Upper lobe of left lung (tissue), 4 donors: Measurements from ENCODE around the gene OR1J1.

Experiments
- EP300 ChIP-seq, 4 donors: sonication (generic); formaldehyde crosslinking; IDR thresholded peaks; one replicate each; pipeline ENCODE4 v1.5.1; 2017; ENCODE audit warnings: antibody characterized with exemption in 4 of 4, control low read depth in 2 of 4
- TF ChIP-seq, protein P1 (sequence below), 6 experiments: fragments of 450-650 bp in 4 of 6; fragments of 200-600 bp in 2 of 6; sonication (generic) in 2 of 6; IDR thresholded peaks; one replicate each; pipeline ENCODE4 v1.5.1; 2016 to 2019; ENCODE audit warnings: antibody characterized with exemption in 6 of 6

DNA sequence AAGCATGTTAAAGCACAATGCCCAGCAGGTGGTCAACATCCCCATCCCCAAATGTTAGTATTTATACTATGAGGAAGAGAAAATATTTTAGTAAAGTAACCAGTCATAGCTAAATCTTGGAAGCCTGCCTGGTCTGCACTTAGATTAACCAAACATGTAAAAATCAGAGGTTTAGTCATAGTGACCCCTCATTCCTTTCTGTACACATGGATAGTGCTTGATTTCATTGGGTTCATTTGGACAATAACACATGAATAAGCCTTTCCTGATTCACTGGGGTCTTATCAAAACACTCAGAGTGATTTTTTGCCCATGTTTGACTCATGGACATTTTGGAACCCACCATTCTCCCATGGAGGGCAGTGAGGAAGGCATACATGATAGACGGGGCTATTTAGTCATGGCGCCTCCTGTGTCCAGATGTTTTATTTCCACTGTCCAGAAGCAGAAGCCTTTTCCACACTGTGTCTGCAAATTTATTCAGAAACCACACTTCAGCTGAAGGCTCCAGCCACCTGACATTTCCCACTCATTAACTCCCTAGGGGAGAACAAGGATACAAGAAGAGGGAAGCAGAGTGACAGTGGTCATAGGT is 32.5 kb downstream of the OR1J1 start:
- TF ChIP-seq, protein P1, sequence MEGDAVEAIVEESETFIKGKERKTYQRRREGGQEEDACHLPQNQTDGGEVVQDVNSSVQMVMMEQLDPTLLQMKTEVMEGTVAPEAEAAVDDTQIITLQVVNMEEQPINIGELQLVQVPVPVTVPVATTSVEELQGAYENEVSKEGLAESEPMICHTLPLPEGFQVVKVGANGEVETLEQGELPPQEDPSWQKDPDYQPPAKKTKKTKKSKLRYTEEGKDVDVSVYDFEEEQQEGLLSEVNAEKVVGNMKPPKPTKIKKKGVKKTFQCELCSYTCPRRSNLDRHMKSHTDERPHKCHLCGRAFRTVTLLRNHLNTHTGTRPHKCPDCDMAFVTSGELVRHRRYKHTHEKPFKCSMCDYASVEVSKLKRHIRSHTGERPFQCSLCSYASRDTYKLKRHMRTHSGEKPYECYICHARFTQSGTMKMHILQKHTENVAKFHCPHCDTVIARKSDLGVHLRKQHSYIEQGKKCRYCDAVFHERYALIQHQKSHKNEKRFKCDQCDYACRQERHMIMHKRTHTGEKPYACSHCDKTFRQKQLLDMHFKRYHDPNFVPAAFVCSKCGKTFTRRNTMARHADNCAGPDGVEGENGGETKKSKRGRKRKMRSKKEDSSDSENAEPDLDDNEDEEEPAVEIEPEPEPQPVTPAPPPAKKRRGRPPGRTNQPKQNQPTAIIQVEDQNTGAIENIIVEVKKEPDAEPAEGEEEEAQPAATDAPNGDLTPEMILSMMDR (IDR thresholded peaks at IDR 0.05), result no peak
- no peak for TF ChIP-seq EP300 (IDR thresholded peaks at IDR 0.05)
